ENCODE data around the gene LRRC32. TPM values are rescaled to one million over a fixed set of nuclear protein-coding genes. Genes with fewer than 3 reads are reported as not detected.

The LRRC32 gene
- total and polyA plus RNA-seq, 2 donors (not counting 1 experiment from before 2014, with no cell fraction given), result 19.2 to 103 TPM

DNA sequence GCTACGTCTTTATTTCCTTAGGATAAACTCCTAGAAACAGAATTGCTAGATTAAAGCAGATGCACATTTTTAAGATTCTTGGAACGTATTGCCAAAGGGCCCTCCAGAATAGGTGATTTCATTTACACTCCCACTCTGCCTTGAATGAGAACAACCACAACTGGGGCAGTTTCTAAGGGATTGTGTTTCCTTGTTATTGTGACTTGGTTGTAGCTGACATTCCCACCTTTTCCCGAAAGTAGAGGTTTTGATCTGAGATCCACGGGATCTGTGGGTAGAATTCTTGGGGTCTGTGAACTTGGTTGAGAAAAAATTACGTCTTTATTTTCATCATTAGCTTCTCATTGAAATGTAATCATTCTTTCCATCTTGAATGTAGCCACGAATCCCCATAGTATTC is 21.5 kb downstream of the LRRC32 start:
- DNase-seq (ENCODE audit: low read depth in 2 of 2), result no peak
- H3K4me2 ChIP-seq (ENCODE audit: extremely low read depth, insufficient read depth, low read length), result no peak overlapping the region
- no peak for TF ChIP-seq EZH2 (IDR thresholded peaks at IDR 0.05; ENCODE audit: low read length, missing control alignments)
- TF ChIP-seq, protein P1, sequence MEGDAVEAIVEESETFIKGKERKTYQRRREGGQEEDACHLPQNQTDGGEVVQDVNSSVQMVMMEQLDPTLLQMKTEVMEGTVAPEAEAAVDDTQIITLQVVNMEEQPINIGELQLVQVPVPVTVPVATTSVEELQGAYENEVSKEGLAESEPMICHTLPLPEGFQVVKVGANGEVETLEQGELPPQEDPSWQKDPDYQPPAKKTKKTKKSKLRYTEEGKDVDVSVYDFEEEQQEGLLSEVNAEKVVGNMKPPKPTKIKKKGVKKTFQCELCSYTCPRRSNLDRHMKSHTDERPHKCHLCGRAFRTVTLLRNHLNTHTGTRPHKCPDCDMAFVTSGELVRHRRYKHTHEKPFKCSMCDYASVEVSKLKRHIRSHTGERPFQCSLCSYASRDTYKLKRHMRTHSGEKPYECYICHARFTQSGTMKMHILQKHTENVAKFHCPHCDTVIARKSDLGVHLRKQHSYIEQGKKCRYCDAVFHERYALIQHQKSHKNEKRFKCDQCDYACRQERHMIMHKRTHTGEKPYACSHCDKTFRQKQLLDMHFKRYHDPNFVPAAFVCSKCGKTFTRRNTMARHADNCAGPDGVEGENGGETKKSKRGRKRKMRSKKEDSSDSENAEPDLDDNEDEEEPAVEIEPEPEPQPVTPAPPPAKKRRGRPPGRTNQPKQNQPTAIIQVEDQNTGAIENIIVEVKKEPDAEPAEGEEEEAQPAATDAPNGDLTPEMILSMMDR (conservative IDR thresholded peaks at IDR 0.05 in 1 of 2, IDR thresholded peaks at IDR 0.05 in 1 of 2; ENCODE audit: low read depth in 1 of 2, low read length in 2 of 2), result no peak
- no peak overlapping the region for H3K9ac ChIP-seq (ENCODE audit: insufficient read depth, low read length)
- H3K79me2 ChIP-seq (ENCODE audit: control insufficient read depth, insufficient read depth, low read length), result no peaks in the 10 kb centered on the region
- H2AFZ ChIP-seq (ENCODE audit: low read length), result no peak overlapping the region
- no peaks in the 10 kb centered on the region for H3K36me3 ChIP-seq (ENCODE audit: control insufficient read depth, insufficient read depth, low read length)
- peaks cover 3% of the 10 kb centered on the region for H3K27me3 ChIP-seq (ENCODE audit: control insufficient read depth, insufficient read depth, low read length)
- H3K4me3 ChIP-seq (replicated peaks in 1 of 4; ENCODE audit: control extremely low read depth in 1 of 4, insufficient read depth in 1 of 4, low read depth in 3 of 4, low read length in 4 of 4), result no peak overlapping the region
- no peak overlapping the region for H3K27ac ChIP-seq (ENCODE audit: insufficient read depth, low read length)
- no peaks in the 10 kb centered on the region for H4K20me1 ChIP-seq (ENCODE audit: control insufficient read depth, extremely low read depth, insufficient read depth, low read length)
- peaks cover 1% of the 10 kb centered on the region for H3K9me3 ChIP-seq (ENCODE audit: control insufficient read depth, insufficient read depth, low read depth, low read length)
- H3K4me1 ChIP-seq (ENCODE audit: control insufficient read depth, extremely low read depth, insufficient read depth, low read length), result peaks cover 16% of the 10 kb centered on the region

DNA sequence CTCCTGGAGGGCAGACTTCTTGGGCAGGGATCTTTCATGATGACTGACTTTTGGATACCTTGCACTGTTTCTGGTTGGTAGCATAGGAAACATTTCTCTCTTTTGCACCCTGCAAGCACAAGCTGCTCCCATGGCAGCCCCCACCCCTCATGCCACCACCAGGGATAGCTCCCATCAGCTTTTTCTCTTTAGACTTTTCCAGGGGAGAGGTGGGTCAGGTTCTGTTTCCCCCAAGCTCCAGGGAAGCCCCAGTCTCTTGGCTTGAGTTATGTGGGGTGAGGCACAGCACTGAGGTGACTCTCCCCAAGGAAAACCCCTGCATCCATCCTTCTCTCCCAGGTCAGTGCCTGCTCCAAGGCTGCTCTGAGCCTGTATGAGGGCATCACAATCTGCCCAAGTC is 22.5 kb downstream of the LRRC32 start:
- Histone ChIP-seq H3K36me3 (ENCODE audit: control insufficient read depth, insufficient read depth, low read length) (no peaks in the 10 kb centered on the region), H3K27ac (ENCODE audit: insufficient read depth, low read length) (no peak overlapping the region)

DNA sequence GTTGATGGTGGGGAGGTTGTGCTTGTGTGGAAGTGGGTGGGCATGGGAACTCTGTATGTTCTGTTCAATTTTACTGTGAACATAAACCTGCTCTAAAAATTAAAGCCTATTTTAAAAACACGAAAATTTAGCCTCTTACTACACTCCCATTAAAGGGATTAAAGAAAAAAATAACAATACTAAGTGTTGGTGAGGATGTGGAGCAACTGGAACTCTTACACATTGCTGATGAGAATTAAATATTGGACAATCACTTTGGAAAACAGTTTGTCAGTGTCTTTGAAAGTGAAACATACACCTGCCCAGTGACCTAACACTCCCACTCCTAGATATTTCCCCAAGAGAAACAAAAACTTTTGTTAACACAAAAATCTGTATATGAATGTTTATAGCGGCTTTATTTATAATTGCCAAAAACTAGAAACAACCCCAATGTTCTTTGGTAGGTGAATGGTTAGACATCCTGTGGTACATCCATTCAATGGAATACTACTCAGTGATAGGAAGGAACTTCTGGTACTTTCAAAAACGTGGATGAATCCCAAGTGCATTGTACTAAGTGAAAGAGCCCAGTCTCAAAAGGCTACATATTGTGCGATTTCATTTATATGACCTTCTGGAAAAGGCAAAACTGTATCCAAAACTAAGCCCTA is 23.5 kb downstream of the LRRC32 start:
- Histone ChIP-seq H4K20me1 (ENCODE audit: control insufficient read depth, extremely low read depth, insufficient read depth, low read length) (no peaks in the 10 kb centered on the region), H3K4me3 (replicated peaks in 1 of 4; ENCODE audit: control extremely low read depth in 1 of 4, insufficient read depth in 1 of 4, low read depth in 3 of 4, low read length in 4 of 4) (no peak overlapping the region), H3K27me3 (ENCODE audit: control insufficient read depth, insufficient read depth, low read length) (peaks cover 9% of the 10 kb centered on the region), H3K27ac (ENCODE audit: insufficient read depth, low read length) (no peak overlapping the region), H2AFZ (ENCODE audit: low read length) (no peak overlapping the region), H3K9ac (ENCODE audit: insufficient read depth, low read length) (no peak overlapping the region), H3K36me3 (ENCODE audit: control insufficient read depth, insufficient read depth, low read length) (no peaks in the 10 kb centered on the region), H3K79me2 (ENCODE audit: control insufficient read depth, insufficient read depth, low read length) (no peaks in the 10 kb centered on the region), H3K9me3 (ENCODE audit: control insufficient read depth, insufficient read depth, low read depth, low read length) (peaks cover 1% of the 10 kb centered on the region), H3K4me2 (ENCODE audit: extremely low read depth, insufficient read depth, low read length) (no peak overlapping the region), H3K4me1 (ENCODE audit: control insufficient read depth, extremely low read depth, insufficient read depth, low read length) (peaks cover 6% of the 10 kb centered on the region)
- no peak for DNase-seq (ENCODE audit: low read depth in 2 of 2)
- no peak for TF ChIP-seq EZH2 (IDR thresholded peaks at IDR 0.05; ENCODE audit: low read length, missing control alignments)
- TF ChIP-seq, protein P1 (conservative IDR thresholded peaks at IDR 0.05 in 1 of 2, IDR thresholded peaks at IDR 0.05 in 1 of 2; ENCODE audit: low read depth in 1 of 2, low read length in 2 of 2), result no peak

More for the DNA sequence above, 22.5 kb downstream of the LRRC32 start:
- H2AFZ ChIP-seq (ENCODE audit: low read length), result no peak overlapping the region
- H3K4me2 ChIP-seq (ENCODE audit: extremely low read depth, insufficient read depth, low read length), result no peak overlapping the region
- no peak overlapping the region for H3K4me3 ChIP-seq (replicated peaks in 1 of 4; ENCODE audit: control extremely low read depth in 1 of 4, insufficient read depth in 1 of 4, low read depth in 3 of 4, low read length in 4 of 4)
- H3K9ac ChIP-seq (ENCODE audit: insufficient read depth, low read length), result no peak overlapping the region
- no peaks in the 10 kb centered on the region for H3K79me2 ChIP-seq (ENCODE audit: control insufficient read depth, insufficient read depth, low read length)
- no peaks in the 10 kb centered on the region for H4K20me1 ChIP-seq (ENCODE audit: control insufficient read depth, extremely low read depth, insufficient read depth, low read length)
- H3K9me3 ChIP-seq (ENCODE audit: control insufficient read depth, insufficient read depth, low read depth, low read length), result peaks cover 1% of the 10 kb centered on the region
- no peak for DNase-seq (ENCODE audit: low read depth in 2 of 2)
- H3K27me3 ChIP-seq (ENCODE audit: control insufficient read depth, insufficient read depth, low read length), result peaks cover 6% of the 10 kb centered on the region
- H3K4me1 ChIP-seq (ENCODE audit: control insufficient read depth, extremely low read depth, insufficient read depth, low read length), result peaks cover 7% of the 10 kb centered on the region
- no peak for TF ChIP-seq EZH2 (IDR thresholded peaks at IDR 0.05; ENCODE audit: low read length, missing control alignments)
- TF ChIP-seq, protein P1 (conservative IDR thresholded peaks at IDR 0.05 in 1 of 2, IDR thresholded peaks at IDR 0.05 in 1 of 2; ENCODE audit: low read depth in 1 of 2, low read length in 2 of 2), result no peak
